Cardiac muscle cell (in vitro differentiated cells and primary cell): ENCODE measurements around the gene BACH1. TPM values are rescaled to one million over a fixed set of nuclear protein-coding genes. Genes with fewer than 3 reads are reported as not detected.

Experiments
- DNase-seq, 2 donors: peaks; one replicate each; pipeline versions ENCODE4 v3.0.0 to v3.0.0-alpha.2; 2010 to 2017; ENCODE audit warnings: low read depth in 1 of 2, low spot score in 1 of 2
- H3K27ac ChIP-seq: fragments of 200-600 bp; sonication (generic); 2 replicates; pipeline ENCODE4 v1.5.1; 2016
- H3K27me3 ChIP-seq: fragments of 200-600 bp; sonication (generic); 2 replicates; pipeline ENCODE4 v1.6.0; 2016; ENCODE audit warnings: control low read depth
- H3K36me3 ChIP-seq: fragments of 200-600 bp; sonication (generic); 2 replicates; pipeline ENCODE4 v1.5.1; 2016; ENCODE audit warnings: control low read depth
- H3K4me1 ChIP-seq: fragments of 200-600 bp; sonication (generic); 2 replicates; pipeline ENCODE4 v1.8.1; 2017; ENCODE audit warnings: low read depth, mild to moderate bottlenecking, mixed run types
- H3K4me3 ChIP-seq: fragments of 200-600 bp; sonication (generic); 2 replicates; pipeline ENCODE4 v1.5.1; 2016; ENCODE audit warnings: mild to moderate bottlenecking
- H3K9me3 ChIP-seq: fragments of 200-600 bp; sonication (generic); 2 replicates; pipeline ENCODE4 v1.5.1; 2017; ENCODE audit warnings: low read depth, mild to moderate bottlenecking, control low read depth
- polyA plus RNA-seq: library from polyadenylated mRNA; unstranded; fragments of >200 nt; fragmentation: Nextera tagmentation; extraction: Ambion mirVana; gene quantifications from 2 replicates; pipeline ENCODE4 v1.2.1, GENCODE V29; 2016
- total RNA-seq: library from RNA; depleted of rRNA; stranded (reverse); fragments of >200 nt; gene quantifications from 2 replicates; pipeline ENCODE4 v1.2.3, GENCODE V29; 2016
- TF ChIP-seq, protein P1 (sequence below): IDR thresholded peaks from 2 replicates; pipeline ENCODE4 v1.5.1; 2012; ENCODE audit warnings: low read depth, mild to moderate bottlenecking, low read length

The BACH1 gene
- total and polyA plus RNA-seq, 2 experiments from 2014 or later, result 17.2 to 32.3 TPM

DNA sequence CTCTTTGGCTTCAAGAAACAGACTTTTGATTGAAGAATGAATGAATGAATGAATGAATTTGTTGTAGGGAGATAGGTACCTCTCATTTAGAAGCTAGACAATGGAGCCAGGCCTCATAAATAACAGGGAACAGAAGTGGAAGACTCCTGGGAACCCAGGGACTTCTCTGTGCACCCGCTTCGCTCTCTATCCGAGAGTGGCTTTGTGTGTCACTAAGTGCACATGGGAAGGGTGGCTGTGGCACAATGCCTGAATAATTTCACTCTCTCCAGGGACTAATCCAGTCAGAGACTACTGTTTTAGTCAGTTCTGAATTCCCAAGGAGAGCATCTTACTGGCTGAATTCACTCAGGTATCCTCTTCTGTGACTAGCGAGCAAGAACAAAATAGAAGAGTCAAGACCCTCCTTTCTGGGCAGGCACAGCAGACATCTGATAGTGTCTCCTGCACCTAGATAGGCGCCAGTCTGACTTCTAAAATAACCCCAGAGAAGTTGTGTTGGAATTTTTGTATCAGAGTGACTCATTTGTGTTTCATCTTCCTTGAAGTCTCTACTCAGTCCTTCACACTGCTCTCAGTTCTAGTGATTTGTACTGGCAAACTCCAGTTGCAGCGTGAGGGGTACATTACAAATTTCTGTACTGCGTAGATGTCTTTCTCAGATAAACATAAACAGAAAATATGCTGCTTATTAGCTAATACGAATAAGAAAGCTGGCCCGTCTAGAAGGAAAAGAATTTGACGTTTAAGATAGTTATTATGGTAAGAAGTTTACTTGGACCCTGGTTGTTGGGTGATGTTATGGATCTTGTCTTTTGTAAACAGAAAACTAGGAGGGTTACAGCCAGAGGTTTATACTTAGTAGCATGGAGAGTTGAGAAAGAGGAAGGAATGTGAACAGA lies 34.0 kb downstream of the BACH1 start:
- Histone ChIP-seq H3K4me3 (no peak overlapping the region), H3K27ac (peak overlapping the region; percentile 69), H3K27me3 (no peaks in the 10 kb centered on the region), H3K9me3 (no peaks in the 10 kb centered on the region), H3K4me1 (peaks cover 6% of the 10 kb centered on the region), H3K36me3 (peaks cover 5% of the 10 kb centered on the region)
- TF ChIP-seq, protein P1, sequence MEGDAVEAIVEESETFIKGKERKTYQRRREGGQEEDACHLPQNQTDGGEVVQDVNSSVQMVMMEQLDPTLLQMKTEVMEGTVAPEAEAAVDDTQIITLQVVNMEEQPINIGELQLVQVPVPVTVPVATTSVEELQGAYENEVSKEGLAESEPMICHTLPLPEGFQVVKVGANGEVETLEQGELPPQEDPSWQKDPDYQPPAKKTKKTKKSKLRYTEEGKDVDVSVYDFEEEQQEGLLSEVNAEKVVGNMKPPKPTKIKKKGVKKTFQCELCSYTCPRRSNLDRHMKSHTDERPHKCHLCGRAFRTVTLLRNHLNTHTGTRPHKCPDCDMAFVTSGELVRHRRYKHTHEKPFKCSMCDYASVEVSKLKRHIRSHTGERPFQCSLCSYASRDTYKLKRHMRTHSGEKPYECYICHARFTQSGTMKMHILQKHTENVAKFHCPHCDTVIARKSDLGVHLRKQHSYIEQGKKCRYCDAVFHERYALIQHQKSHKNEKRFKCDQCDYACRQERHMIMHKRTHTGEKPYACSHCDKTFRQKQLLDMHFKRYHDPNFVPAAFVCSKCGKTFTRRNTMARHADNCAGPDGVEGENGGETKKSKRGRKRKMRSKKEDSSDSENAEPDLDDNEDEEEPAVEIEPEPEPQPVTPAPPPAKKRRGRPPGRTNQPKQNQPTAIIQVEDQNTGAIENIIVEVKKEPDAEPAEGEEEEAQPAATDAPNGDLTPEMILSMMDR, result no peak
- DNase-seq, result peak in 1 of 2 donors; percentile 57

GRCh38 chr21:29333406-29333805 lies 34.7 kb downstream of the BACH1 start:
- H3K4me3 ChIP-seq, result no peak overlapping the region
- DNase-seq, result no peak
- peaks cover 4% of the 10 kb centered on the region for H3K36me3 ChIP-seq
- TF ChIP-seq, protein P1, result no peak
- no peaks in the 10 kb centered on the region for H3K9me3 ChIP-seq
- peaks cover 6% of the 10 kb centered on the region for H3K4me1 ChIP-seq
- no peaks in the 10 kb centered on the region for H3K27me3 ChIP-seq
- peak overlapping the region; percentile 69 for H3K27ac ChIP-seq

DNA sequence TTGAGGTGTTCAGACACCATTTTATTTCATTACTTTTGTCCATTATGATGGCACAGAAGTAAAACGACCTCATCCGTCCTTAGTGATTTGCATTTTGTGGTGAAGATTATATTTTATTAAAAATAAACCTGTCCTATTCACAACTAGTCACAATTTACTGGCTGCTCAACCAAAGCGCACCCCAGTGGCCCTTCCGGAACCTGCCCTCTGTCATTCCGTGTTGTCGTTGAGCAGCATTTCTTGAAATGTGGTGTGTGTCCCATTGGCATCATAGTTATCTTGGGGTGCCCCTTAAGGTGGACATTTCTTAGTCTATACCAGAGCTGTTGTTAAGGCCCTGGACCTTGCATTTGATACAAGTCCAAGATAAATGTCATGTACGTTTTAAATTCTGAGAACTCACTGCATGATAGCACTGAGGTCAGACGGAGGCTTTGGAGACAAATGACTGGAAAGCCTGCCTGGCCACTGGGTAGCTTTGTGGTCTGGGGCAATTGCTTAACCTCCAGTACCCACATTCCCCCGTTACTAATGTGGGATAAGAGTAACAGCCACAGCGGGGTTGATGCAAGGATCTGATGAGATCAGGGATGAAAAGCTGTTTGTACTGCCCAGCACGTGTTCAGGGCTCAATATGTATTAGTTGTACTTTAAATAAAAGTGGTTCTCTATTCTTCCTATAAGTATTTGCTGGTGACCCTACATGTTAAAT lies 36.2 kb downstream of the BACH1 start:
- TF ChIP-seq, protein P1, result no peak

GRCh38 chr21:29335720-29336119 lies 37.0 kb downstream of the BACH1 start:
- DNase-seq, result peak in 1 of 2 donors; percentile 38
- Histone ChIP-seq H3K9me3 (no peaks in the 10 kb centered on the region), H3K27ac (no peak overlapping the region), H3K36me3 (no peaks in the 10 kb centered on the region), H3K4me1 (peaks cover 16% of the 10 kb centered on the region), H3K27me3 (no peaks in the 10 kb centered on the region), H3K4me3 (no peak overlapping the region)
- TF ChIP-seq, protein P1, result no peak

More for the DNA sequence above, 36.2 kb downstream of the BACH1 start:
- H3K36me3 ChIP-seq, result no peaks in the 10 kb centered on the region
- no peak overlapping the region for H3K27ac ChIP-seq
- H3K27me3 ChIP-seq, result no peaks in the 10 kb centered on the region
- DNase-seq, result peak in 1 of 2 donors; percentile 87
- no peaks in the 10 kb centered on the region for H3K9me3 ChIP-seq
- no peak overlapping the region for H3K4me3 ChIP-seq
- peaks cover 7% of the 10 kb centered on the region for H3K4me1 ChIP-seq

- DNase-seq, result no peak
- TF ChIP-seq, protein P1, result no peak
- Histone ChIP-seq H3K36me3 (no peaks in the 10 kb centered on the region), H3K27ac (no peak overlapping the region), H3K9me3 (no peaks in the 10 kb centered on the region), H3K4me3 (no peak overlapping the region), H3K27me3 (no peaks in the 10 kb centered on the region), H3K4me1 (peaks cover 18% of the 10 kb centered on the region)
Measured at GRCh38 chr21:29338256-29338655, 39.5 kb downstream of the BACH1 start.
